ENCODE data around the gene MGST3.
"Not testable (repeated sequence)": the region's sequence is repeated elsewhere in the genome, so short reads cannot be mapped to it uniquely, and the experiment has no call there.

MGST3 gene

GRCh38 chr1:165674599-165674998 is 43.6 kb downstream of the MGST3 start:
- H3K36me3 Mint-ChIP-seq (ENCODE audit: low read depth) = peaks cover 78% of the 10 kb centered on the region
- H3K27me3 Mint-ChIP-seq (ENCODE audit: low read depth, poor library complexity) = peaks cover 3% of the 10 kb centered on the region
- H3K4me1 Mint-ChIP-seq = no peaks in the 10 kb centered on the region
- H3K4me3 Mint-ChIP-seq = no peak overlapping the region
- no peak overlapping the region for H3K27ac Mint-ChIP-seq
- no peak for TF ChIP-seq CTCF (IDR thresholded peaks at IDR 0.05)
- no peak for DNase-seq
- H3K9me3 Mint-ChIP-seq = peaks cover 18% of the 10 kb centered on the region

GRCh38 chr1:165675794-165676193 is 44.8 kb downstream of the MGST3 start:
- Mint-ChIP-seq H3K36me3 (ENCODE audit: low read depth) (peaks cover 77% of the 10 kb centered on the region), H3K27ac (no peak overlapping the region), H3K4me1 (no peaks in the 10 kb centered on the region), H3K4me3 (no peak overlapping the region), H3K27me3 (ENCODE audit: low read depth, poor library complexity) (peaks cover 3% of the 10 kb centered on the region), H3K9me3 (peaks cover 18% of the 10 kb centered on the region)
- no peak for TF ChIP-seq CTCF (IDR thresholded peaks at IDR 0.05)
- no peak for DNase-seq

GRCh38 chr1:165678509-165678908 is 47.5 kb downstream of the MGST3 start:
- TF ChIP-seq CTCF (IDR thresholded peaks at IDR 0.05) = no peak
- Mint-ChIP-seq H3K27ac (no peak overlapping the region), H3K9me3 (peaks cover 18% of the 10 kb centered on the region), H3K4me3 (no peak overlapping the region), H3K4me1 (no peaks in the 10 kb centered on the region), H3K36me3 (ENCODE audit: low read depth) (peaks cover 77% of the 10 kb centered on the region), H3K27me3 (ENCODE audit: low read depth, poor library complexity) (no peaks in the 10 kb centered on the region)
- DNase-seq = no peak

- DNase-seq = no peak
- no peaks in the 10 kb centered on the region for H3K27me3 Mint-ChIP-seq (ENCODE audit: low read depth, poor library complexity)
- no peaks in the 10 kb centered on the region for H3K4me1 Mint-ChIP-seq
- H3K4me3 Mint-ChIP-seq = no peak overlapping the region
- H3K9me3 Mint-ChIP-seq = peaks cover 18% of the 10 kb centered on the region
- TF ChIP-seq CTCF (IDR thresholded peaks at IDR 0.05) = no peak
- H3K27ac Mint-ChIP-seq = no peak overlapping the region
- peaks cover 77% of the 10 kb centered on the region for H3K36me3 Mint-ChIP-seq (ENCODE audit: low read depth)
Observed at GRCh38 chr1:165679282-165680036, 48.4 kb downstream of the MGST3 start.

GRCh38 chr1:165680303-165680702 is 49.3 kb downstream of the MGST3 start:
- H3K36me3 Mint-ChIP-seq (ENCODE audit: low read depth) = peaks cover 77% of the 10 kb centered on the region
- TF ChIP-seq CTCF (IDR thresholded peaks at IDR 0.05) = no peak
- peaks cover 16% of the 10 kb centered on the region for H3K9me3 Mint-ChIP-seq
- H3K4me3 Mint-ChIP-seq = no peak overlapping the region
- no peaks in the 10 kb centered on the region for H3K27me3 Mint-ChIP-seq (ENCODE audit: low read depth, poor library complexity)
- no peak overlapping the region for H3K27ac Mint-ChIP-seq
- no peaks in the 10 kb centered on the region for H3K4me1 Mint-ChIP-seq
- no peak for DNase-seq

GRCh38 chr1:165680773-165681172 is 49.7 kb downstream of the MGST3 start:
- H3K27me3 Mint-ChIP-seq (ENCODE audit: low read depth, poor library complexity); H3K4me3 Mint-ChIP-seq; H3K27ac Mint-ChIP-seq; H3K4me1 Mint-ChIP-seq; DNase-seq: not testable (repeated sequence)
- Mint-ChIP-seq H3K36me3 (ENCODE audit: low read depth) (peaks cover 77% of the 10 kb centered on the region), H3K9me3 (peaks cover 11% of the 10 kb centered on the region)
